B cell (primary cell): Measurements from ENCODE around the gene LAMA1. TPM values are rescaled to one million over a fixed set of nuclear protein-coding genes. Genes with fewer than 3 reads are reported as not detected.

ENCODE experiments used
- ATAC-seq: fragments of 200-7000 bp; cut with Tn5 transposase; one replicate; pipeline ENCODE4 v1.10.0; 2021; ENCODE audit warnings: low read depth, mild to moderate bottlenecking, moderate number of reproducible peaks, moderate library complexity
- CTCF ChIA-PET: fragments of 350-600 bp; sonication (Branson Sonifier 250); formaldehyde crosslinking; loops from one replicate; lab custom pipeline; 2021; ENCODE audit warnings: antibody characterized with exemption, inconsistent platforms; lab: Charles Lee
- POLR2A ChIA-PET: fragments of 350-600 bp; sonication (Branson Sonifier 250); formaldehyde crosslinking; loops from one replicate; lab custom pipeline; 2021; ENCODE audit warnings: antibody characterized with exemption; lab: Charles Lee
- DNase-seq: peaks from one replicate; pipeline ENCODE4 v3.0.0; 2013
- H2AFZ ChIP-seq: 2 replicates; pipeline ENCODE4 v1.6.1; 2012; ENCODE audit warnings: mild to moderate bottlenecking, low read depth, low read length; ENCODE audit not compliant: insufficient read depth, poor library complexity, severe bottlenecking
- H3K27ac ChIP-seq, 2 donors: 1 replicate in 1 of 2; 2 replicates in 1 of 2; pipeline ENCODE4 v1.5.1; 2012 to 2013; ENCODE audit warnings: low read length in 2 of 2, mild to moderate bottlenecking in 2 of 2, moderate library complexity in 1 of 2
- H3K27me3 ChIP-seq, 4 experiments: fragments of 200-600 bp in 1 of 4; sonication (generic) in 1 of 4; replicated peaks in 1 of 4; 1 replicate in 2 of 4; 2 replicates in 2 of 4; pipeline versions ENCODE4 v1.6.1 to v1.7.0; 2013 to 2016; ENCODE audit warnings: low read length in 3 of 4, mild to moderate bottlenecking in 2 of 4, mixed read lengths in 1 of 4, moderate library complexity in 1 of 4; ENCODE audit not compliant: insufficient read depth in 4 of 4, control insufficient read depth in 3 of 4; ENCODE audit errors: control extremely low read depth in 1 of 4
- H3K36me3 ChIP-seq, 2 experiments: replicated peaks in 1 of 2; 1 replicate in 1 of 2; 2 replicates in 1 of 2; pipeline versions ENCODE4 v1.6.1 to v1.7.1; 2013; ENCODE audit warnings: low read length in 1 of 2; ENCODE audit not compliant: insufficient read depth in 2 of 2, control insufficient read depth in 1 of 2; ENCODE audit errors: control extremely low read depth in 1 of 2, extremely low read depth in 1 of 2
- H3K4me1 ChIP-seq, 2 donors: fragments of 200-600 bp in 1 of 2; sonication (generic) in 1 of 2; 1 replicate in 1 of 2; 2 replicates in 1 of 2; pipeline versions ENCODE4 v1.5.1 to v1.6.1; 2013 to 2017; ENCODE audit warnings: low read length in 2 of 2; ENCODE audit not compliant: control insufficient read depth in 2 of 2, insufficient read depth in 2 of 2
- H3K4me2 ChIP-seq: replicated peaks from 2 replicates; pipeline ENCODE3; 2012; ENCODE audit warnings: mild to moderate bottlenecking, low read depth, low read length; ENCODE audit not compliant: poor library complexity, severe bottlenecking
- H3K4me3 ChIP-seq, 5 experiments: fragments of 200-600 bp in 1 of 5; sonication (generic) in 1 of 5; 1 replicate in 3 of 5; 2 replicates in 2 of 5; pipeline versions ENCODE4 v1.5.1 to v1.7.0; 2011 to 2016; ENCODE audit warnings: low read length in 4 of 5, mild to moderate bottlenecking in 4 of 5, low read depth in 2 of 5, control low read depth in 1 of 5, moderate library complexity in 1 of 5; ENCODE audit not compliant: insufficient read depth in 1 of 5; ENCODE audit errors: control extremely low read depth in 1 of 5, extremely low read depth in 1 of 5
- H3K79me2 ChIP-seq: fragments of 200-600 bp; sonication (generic); one replicate; pipeline ENCODE4 v1.6.0; 2016; ENCODE audit warnings: low read length; ENCODE audit not compliant: control insufficient read depth, insufficient read depth
- H3K9ac ChIP-seq: fragments of 200-600 bp; sonication (generic); 2 replicates; pipeline ENCODE4 v1.6.1; 2017; ENCODE audit warnings: mild to moderate bottlenecking, low read length, moderate library complexity
- H3K9me3 ChIP-seq, 3 donors: one replicate each; pipeline versions ENCODE4 v1.6.1 to v1.7.1; 2013; ENCODE audit warnings: low read length in 2 of 3; ENCODE audit not compliant: control insufficient read depth in 2 of 3, insufficient read depth in 1 of 3; ENCODE audit errors: control extremely low read depth in 1 of 3
- H4K20me1 ChIP-seq: 2 replicates; pipeline ENCODE4 v1.6.0; 2012; ENCODE audit warnings: mild to moderate bottlenecking, low read length; ENCODE audit not compliant: insufficient read depth, control insufficient read depth, poor library complexity, severe bottlenecking
- H3K27ac Mint-ChIP-seq: one replicate; pipeline ENCODE4 v1.8.0; 2021; ENCODE audit warnings: mixed read lengths
- H3K27me3 Mint-ChIP-seq: one replicate; pipeline ENCODE4 v1.8.0; 2021; ENCODE audit warnings: mixed read lengths
- H3K4me1 Mint-ChIP-seq: one replicate; pipeline ENCODE4 v1.8.0; 2021; ENCODE audit warnings: mixed read lengths
- H3K4me3 Mint-ChIP-seq: one replicate; pipeline ENCODE4 v1.8.0; 2021; ENCODE audit warnings: mixed read lengths
- H3K9me3 Mint-ChIP-seq: one replicate; pipeline ENCODE4 v1.8.0; 2022; ENCODE audit warnings: mixed read lengths; ENCODE audit not compliant: insufficient read depth
- CTCF ChIP-seq: fragments of 200-600 bp; IDR thresholded peaks from one replicate; pipeline ENCODE4 v1.8.0; 2022; ENCODE audit warnings: antibody characterized with exemption, mild to moderate bottlenecking
- EZH2 ChIP-seq: IDR thresholded peaks from 2 replicates; pipeline ENCODE4 v1.6.1; 2012; ENCODE audit warnings: borderline replicate concordance, low read depth, mild to moderate bottlenecking, moderate library complexity, low read length; ENCODE audit not compliant: insufficient read depth, poor library complexity, severe bottlenecking
- WGBS: methylation state at CpG from one replicate; pipeline ENCODE4 v1.1.5; 2013; ENCODE audit warnings: missing lambda C conversion rate; ENCODE audit not compliant: insufficient coverage; 5-methylcytosine and 5-hydroxymethylcytosine counted together
- intact Hi-C: fragments of 100-400 bp; cut with micrococcal nuclease; formaldehyde crosslinking; loops from one replicate; pipeline ENCODE4 v1.10.0; 2022
- polyA plus RNA-seq: library from polyadenylated mRNA; depleted of rRNA; stranded (reverse); fragments of >200 nt; gene quantifications from 2 replicates; pipeline ENCODE4 v1.2.3, GENCODE V29; 2012
- total RNA-seq, 2 donors: library from RNA; stranded (reverse); fragments of 120-200 nt in 1 of 2; gene quantifications; 1 replicate in 1 of 2; 2 replicates in 1 of 2; pipeline versions ENCODE4 v1.2.3 to v1.2.4, GENCODE V29; 2013 to 2022

Gene LAMA1
- total and polyA plus RNA-seq, 2 donors (not counting 1 experiment from before 2014, with no cell fraction given): not detected

- no peaks in the 10 kb centered on the region for H3K79me2 ChIP-seq
- H2AFZ ChIP-seq: no peak overlapping the region
- no peaks in the 10 kb centered on the region for H3K4me1 ChIP-seq
- H3K9ac ChIP-seq: no peak overlapping the region
- Mint-ChIP-seq H3K27me3 (no peaks in the 10 kb centered on the region), H3K4me1 (no peaks in the 10 kb centered on the region), H3K9me3 (no peaks in the 10 kb centered on the region), H3K4me3 (no peak overlapping the region), H3K27ac (no peak overlapping the region)
- no peak overlapping the region for H3K27ac ChIP-seq
- no peaks in the 10 kb centered on the region for H3K36me3 ChIP-seq
- DNase-seq: peak; percentile 7
- no peak overlapping the region for H3K4me3 ChIP-seq
- intact Hi-C loops: no loop called here
- 84% methylated on average over 9 of the region's 13 CpGs for WGBS
- H3K4me2 ChIP-seq: no peak overlapping the region
- ChIA-PET POLR2A (no interaction called here), CTCF (no interaction called here)
- no peaks in the 10 kb centered on the region for H3K27me3 ChIP-seq
- no peak for TF ChIP-seq EZH2
- TF ChIP-seq CTCF: no peak
- H4K20me1 ChIP-seq: no peaks in the 10 kb centered on the region
- H3K9me3 ChIP-seq: peaks cover 0 to 16% (median 0%) of the 10 kb centered on the region in 3 donors
- no peak for ATAC-seq
These were observed 96.4 kb downstream of the LAMA1 start for GRCh38 chr18:7020995-7021777.

GRCh38 chr18:7017013-7017412 is 100.6 kb downstream of the LAMA1 start:
- Mint-ChIP-seq H3K4me1 (no peaks in the 10 kb centered on the region), H3K27ac (no peak overlapping the region), H3K9me3 (no peaks in the 10 kb centered on the region), H3K4me3 (no peak overlapping the region), H3K27me3 (no peaks in the 10 kb centered on the region)
- CTCF ChIA-PET: no interaction called here
- H3K27ac ChIP-seq: no peak overlapping the region
- no peak overlapping the region for H3K4me3 ChIP-seq
- H4K20me1 ChIP-seq: no peaks in the 10 kb centered on the region
- H3K36me3 ChIP-seq: no peaks in the 10 kb centered on the region
- no peak for ATAC-seq
- POLR2A ChIA-PET: no interaction called here
- peaks cover 0 to 13% (median 0%) of the 10 kb centered on the region in 3 donors for H3K9me3 ChIP-seq
- no peaks in the 10 kb centered on the region for H3K79me2 ChIP-seq
- TF ChIP-seq CTCF: no peak
- no peak for TF ChIP-seq EZH2
- intact Hi-C loops: no loop called here
- DNase-seq: no peak
- no peak overlapping the region for H3K4me2 ChIP-seq
- H3K9ac ChIP-seq: no peak overlapping the region
- H3K27me3 ChIP-seq: no peaks in the 10 kb centered on the region
- H3K4me1 ChIP-seq: no peaks in the 10 kb centered on the region
- WGBS: 92% methylated on average over 1 of the region's 5 CpGs
- no peak overlapping the region for H2AFZ ChIP-seq
